Astrocyte of the cerebellum (primary cell): ENCODE measurements around the gene TASP1.
"Not testable (repeated sequence)": the region's sequence is repeated elsewhere in the genome, so short reads cannot be mapped to it uniquely, and the experiment has no call there.

ENCODE experiments used
- DNase-seq: peaks from one replicate; pipeline ENCODE4 v3.0.0-alpha.2; 2011; ENCODE audit warnings: low read depth
- H3K4me3 ChIP-seq: 2 replicates; pipeline ENCODE4 v1.5.1; 2011; ENCODE audit warnings: mild to moderate bottlenecking, low read depth, low read length, moderate library complexity
- in situ Hi-C: cut with HindIII; loops from 2 replicates; pipeline ENCODE4 v1.10.0; 2017; ENCODE audit warnings: low sequenced_read_pairs
- TF ChIP-seq, protein P1 (sequence below): IDR thresholded peaks from 2 replicates; pipeline ENCODE4 v1.5.1; 2012; ENCODE audit warnings: low read length, low read depth, moderate library complexity, mild to moderate bottlenecking; ENCODE audit errors: missing control alignments

Gene TASP1

DNA sequence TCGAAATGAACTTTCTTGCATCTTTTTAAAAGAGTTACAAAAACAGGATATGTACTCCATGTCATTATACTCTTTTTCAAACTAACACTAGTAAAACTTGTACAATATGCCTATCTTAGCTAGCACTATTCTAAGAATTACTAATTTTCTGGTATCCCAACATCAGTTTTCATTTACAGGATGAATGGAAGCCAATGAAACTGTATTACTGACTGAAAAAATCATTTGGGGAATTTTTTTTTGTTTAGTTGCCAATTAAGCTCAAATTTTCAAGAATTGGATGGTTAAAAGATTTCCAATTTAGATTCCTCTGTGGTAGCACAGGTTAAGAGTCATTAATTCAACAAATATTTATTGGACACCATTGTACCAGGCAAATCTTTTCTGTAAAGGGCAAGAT is 30.7 kb downstream of the TASP1 start:
- DNase-seq: no peak
- no peak overlapping the region for H3K4me3 ChIP-seq
- in situ Hi-C loops: no loop called here
- TF ChIP-seq, protein P1, sequence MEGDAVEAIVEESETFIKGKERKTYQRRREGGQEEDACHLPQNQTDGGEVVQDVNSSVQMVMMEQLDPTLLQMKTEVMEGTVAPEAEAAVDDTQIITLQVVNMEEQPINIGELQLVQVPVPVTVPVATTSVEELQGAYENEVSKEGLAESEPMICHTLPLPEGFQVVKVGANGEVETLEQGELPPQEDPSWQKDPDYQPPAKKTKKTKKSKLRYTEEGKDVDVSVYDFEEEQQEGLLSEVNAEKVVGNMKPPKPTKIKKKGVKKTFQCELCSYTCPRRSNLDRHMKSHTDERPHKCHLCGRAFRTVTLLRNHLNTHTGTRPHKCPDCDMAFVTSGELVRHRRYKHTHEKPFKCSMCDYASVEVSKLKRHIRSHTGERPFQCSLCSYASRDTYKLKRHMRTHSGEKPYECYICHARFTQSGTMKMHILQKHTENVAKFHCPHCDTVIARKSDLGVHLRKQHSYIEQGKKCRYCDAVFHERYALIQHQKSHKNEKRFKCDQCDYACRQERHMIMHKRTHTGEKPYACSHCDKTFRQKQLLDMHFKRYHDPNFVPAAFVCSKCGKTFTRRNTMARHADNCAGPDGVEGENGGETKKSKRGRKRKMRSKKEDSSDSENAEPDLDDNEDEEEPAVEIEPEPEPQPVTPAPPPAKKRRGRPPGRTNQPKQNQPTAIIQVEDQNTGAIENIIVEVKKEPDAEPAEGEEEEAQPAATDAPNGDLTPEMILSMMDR: no peak

DNA sequence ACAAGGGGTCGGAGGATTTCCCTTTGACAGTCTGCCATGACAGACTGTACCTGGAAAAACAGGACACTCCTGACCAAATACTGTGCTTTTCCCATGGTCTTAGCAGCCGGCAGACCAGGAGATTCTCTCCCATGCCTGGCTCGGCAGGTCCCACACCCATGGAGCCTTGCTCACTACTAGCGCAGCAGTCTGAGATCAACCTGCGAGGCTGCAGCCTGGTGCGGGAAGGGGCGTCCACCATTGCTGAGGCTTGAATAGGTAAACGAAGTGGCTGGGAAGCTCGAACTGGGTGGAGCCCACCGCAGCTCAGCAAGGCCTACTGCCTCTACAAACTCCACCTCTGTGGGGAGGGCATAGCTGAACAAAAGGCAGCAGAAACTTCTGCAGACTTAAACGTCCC is 45.3 kb downstream of the TASP1 start:
- H3K4me3 ChIP-seq, DNase-seq, in situ Hi-C loops: not testable (repeated sequence)

DNA sequence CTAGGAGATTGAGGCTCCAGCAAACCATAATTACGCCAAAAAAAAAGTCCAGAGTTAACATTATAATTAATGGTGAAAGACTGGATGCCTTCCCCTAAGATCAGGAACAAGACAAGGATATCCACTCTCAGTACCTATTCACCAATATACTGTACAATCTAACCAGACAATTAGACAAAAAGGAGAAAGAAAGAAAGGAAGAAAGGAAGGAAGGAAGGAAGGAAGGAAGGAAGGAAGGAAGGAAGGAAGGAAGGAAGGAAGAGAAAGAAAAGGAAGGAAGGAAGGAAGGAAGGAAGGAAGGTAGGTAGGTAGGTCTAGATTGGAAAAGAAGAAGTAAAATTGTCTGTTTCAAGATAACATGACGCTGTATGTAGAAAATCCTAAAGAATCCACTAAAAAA is 50.7 kb downstream of the TASP1 start:
- in situ Hi-C loops: no loop called here
- H3K4me3 ChIP-seq: no peak overlapping the region
- TF ChIP-seq, protein P1: no peak
- no peak for DNase-seq

DNA sequence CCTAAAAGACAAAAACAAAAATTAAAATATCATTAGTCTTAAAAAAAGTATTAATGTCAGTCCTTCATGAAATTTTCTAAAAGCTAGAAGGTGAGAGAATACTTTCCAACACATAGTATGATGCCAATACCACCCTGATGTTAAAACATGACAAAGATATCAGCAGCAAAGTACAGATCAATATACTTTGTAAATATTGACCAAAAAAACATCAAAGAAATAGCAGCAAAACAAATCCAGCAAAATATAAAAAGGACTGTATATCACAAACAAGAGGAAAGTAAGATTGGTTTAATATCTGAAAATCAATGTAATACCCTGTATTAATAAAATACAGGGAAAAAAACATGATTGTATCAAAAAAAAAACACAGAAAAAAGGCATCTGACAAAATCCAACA is 51.4 kb downstream of the TASP1 start:
- TF ChIP-seq, protein P1: no peak
- no peak overlapping the region for H3K4me3 ChIP-seq
- in situ Hi-C loops: no loop called here
- DNase-seq: no peak

DNA sequence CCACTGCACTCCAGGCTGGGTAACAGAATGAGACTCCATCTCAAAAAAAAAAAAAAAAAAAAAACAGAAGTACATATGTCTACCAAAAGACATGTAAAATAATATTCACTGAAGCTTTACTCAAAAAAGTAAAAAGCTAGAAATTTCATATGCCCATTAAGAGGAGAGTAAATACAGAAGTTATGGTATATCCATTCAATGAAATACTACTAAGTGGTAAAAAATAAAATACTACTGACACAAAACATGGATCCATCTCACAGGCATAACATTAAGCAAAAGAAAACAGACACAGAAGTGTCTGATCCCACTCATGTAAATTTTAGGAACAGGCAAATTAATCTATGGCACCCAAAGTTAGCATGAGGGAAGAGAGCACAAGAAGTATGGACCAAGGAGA is 52.6 kb downstream of the TASP1 start:
- no peak for DNase-seq
- TF ChIP-seq, protein P1: no peak
- in situ Hi-C loops: no loop called here
- no peak overlapping the region for H3K4me3 ChIP-seq

DNA sequence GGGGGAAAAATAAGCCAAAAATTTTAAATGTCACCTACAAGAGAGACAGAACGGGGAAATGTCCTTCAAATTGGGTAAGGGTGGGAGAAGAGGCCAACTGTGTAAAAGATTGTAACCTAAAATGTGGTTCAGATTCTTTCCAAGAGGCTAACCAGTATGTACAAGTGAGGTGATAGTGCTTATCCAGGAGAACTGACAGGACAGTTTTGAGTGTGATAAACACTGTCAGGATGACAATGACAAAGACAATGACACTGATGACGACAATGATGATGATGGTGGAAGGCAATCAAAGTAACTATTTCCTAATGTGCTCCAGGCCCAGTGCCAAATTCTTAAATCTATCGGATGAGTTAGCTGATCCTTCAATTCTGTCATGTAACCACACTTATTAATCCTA is 57.3 kb downstream of the TASP1 start:
- in situ Hi-C loops: no loop called here
- DNase-seq: no peak
- H3K4me3 ChIP-seq: no peak overlapping the region
- TF ChIP-seq, protein P1: no peak

DNA sequence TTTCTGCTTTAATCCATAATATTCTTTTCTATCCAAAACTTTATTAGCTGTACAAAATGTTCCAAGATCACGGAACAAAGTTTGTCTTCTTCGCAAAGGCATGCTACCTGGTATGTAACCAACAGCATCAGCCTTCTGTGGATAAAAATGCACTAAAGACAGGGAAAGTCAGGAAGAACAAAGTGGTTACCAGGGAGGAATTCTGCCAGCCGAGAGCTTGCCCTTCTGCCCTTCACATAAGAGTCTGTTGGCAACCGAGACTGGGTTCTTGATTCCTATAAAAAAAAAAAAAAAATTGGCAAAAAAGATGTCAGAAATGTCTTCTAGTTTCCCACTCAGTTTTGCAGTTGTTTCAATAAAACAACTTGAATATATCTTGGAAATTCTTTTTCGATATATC is 58.0 kb downstream of the TASP1 start:
- in situ Hi-C loops: no loop called here
- TF ChIP-seq, protein P1: no peak
- no peak overlapping the region for H3K4me3 ChIP-seq
- DNase-seq: no peak
